NCI-H1105 treated with DMSO at 0.1 percent for 48 hours (cell line): Measurements from ENCODE around the gene LRRC23.
"Not testable (repeated sequence)": the region's sequence is repeated elsewhere in the genome, so short reads cannot be mapped to it uniquely, and the experiment has no call there.

Source experiments
- DNase-seq: peaks from one replicate; lab custom pipeline; 2025; lab: John Stamatoyannopoulos, UW

Gene LRRC23

GRCh38 chr12:6873094-6874014 lies 31.3 kb upstream of the LRRC23 start, which contains the start of gene SPSB2:
Gene SPSB2 (minus strand): TSS chr12:6873303. CDS start chr12:6872901, 402 bp downstream.
- DNase-seq = peak; percentile 94

GRCh38 chr12:6874015-6874368 lies 30.6 kb upstream of the LRRC23 start:
- not testable (repeated sequence) for DNase-seq

- not testable (repeated sequence) for DNase-seq
Measured at GRCh38 chr12:6879824-6880223, 24.8 kb upstream of the LRRC23 start.

GRCh38 chr12:6883252-6883651 lies 21.4 kb upstream of the LRRC23 start:
- no peak for DNase-seq

GRCh38 chr12:6883683-6884082 lies 20.9 kb upstream of the LRRC23 start:
- DNase-seq = no peak

GRCh38 chr12:6884539-6884938 lies 20.1 kb upstream of the LRRC23 start:
- DNase-seq = no peak

- not testable (repeated sequence) for DNase-seq
Measured at GRCh38 chr12:6886206-6886999, 18.2 kb upstream of the LRRC23 start.

GRCh38 chr12:6887460-6887859 lies 17.2 kb upstream of the LRRC23 start:
- DNase-seq = no peak

GRCh38 chr12:6888360-6888759 lies 16.3 kb upstream of the LRRC23 start:
- no peak for DNase-seq

GRCh38 chr12:6888794-6889193 lies 15.8 kb upstream of the LRRC23 start:
- DNase-seq = not testable (repeated sequence)

GRCh38 chr12:6889775-6890573 lies 14.6 kb upstream of the LRRC23 start:
- DNase-seq = not testable (repeated sequence)

GRCh38 chr12:6890789-6891645 lies 13.6 kb upstream of the LRRC23 start:
- DNase-seq = peak; percentile 96

GRCh38 chr12:6891646-6892001 lies 13.0 kb upstream of the LRRC23 start:
- no peak for DNase-seq

- DNase-seq = not testable (repeated sequence)
Measured at GRCh38 chr12:6892683-6893082, 11.9 kb upstream of the LRRC23 start.

- no peak for DNase-seq
Measured at GRCh38 chr12:6894321-6894720, 10.3 kb upstream of the LRRC23 start.

GRCh38 chr12:6896846-6897435 lies 7.7 kb upstream of the LRRC23 start:
- no peak for DNase-seq

GRCh38 chr12:6899427-6899826 lies 5.2 kb upstream of the LRRC23 start:
- no peak for DNase-seq

- DNase-seq = no peak
Measured at GRCh38 chr12:6899837-6900519, 4.6 kb upstream of the LRRC23 start.

- no peak for DNase-seq
Measured at GRCh38 chr12:6902448-6902847, 2.2 kb upstream of the LRRC23 start.

- no peak for DNase-seq
Measured at GRCh38 chr12:6903722-6904121, 900 bp upstream of the LRRC23 start.
